HepG2 (cell line): ENCODE measurements around the gene AKR1B15. TPM values are rescaled to one million over a fixed set of nuclear protein-coding genes. Genes with fewer than 3 reads are reported as not detected.
"Not testable (repeated sequence)": the region's sequence is repeated elsewhere in the genome, so short reads cannot be mapped to it uniquely, and the experiment has no call there.

Experiments
- ATAC-seq: fragments of 200-7000 bp; cut with Tn5 transposase; 3 replicates; pipeline ENCODE4 v1.9.1; 2020; ENCODE audit warnings: mild to moderate bottlenecking, moderate library complexity
- BruUV-seq: library from RNA; stranded (reverse); fragments of 400-500 nt; replicated peaks from 2 replicates; lab custom pipeline; 2021; lab: Mats Ljungman, UMichigan
- CTCF ChIA-PET: fragments of 300-600 bp; formaldehyde crosslinking; extraction: SDS; loops from one replicate; lab custom pipeline; 2021; ENCODE audit warnings: low total read pairs, inconsistent platforms, low intra/inter-chr PET ratio; lab: Yijun Ruan, JAX
- POLR2A ChIA-PET: fragments of 350-600 bp; sonication (Branson Sonifier 250); formaldehyde crosslinking; loops from one replicate; lab custom pipeline; 2020; ENCODE audit warnings: antibody characterized with exemption, inconsistent platforms; lab: Yijun Ruan, JAX
- DNase-seq: peaks from one replicate; pipeline ENCODE4 v3.0.0-alpha.2; 2015; ENCODE audit warnings: low spot score
- FAIRE-seq: peaks from 3 replicates; lab custom pipeline; 2011; peaks lifted over from hg19 to GRCh38; lab: Jason Lieb, UNC
- H2AFZ ChIP-seq: one replicate; pipeline ENCODE4 v1.6.1; 2011; ENCODE audit warnings: low read length, inconsistent platforms
- H3K27ac ChIP-seq: fragments of 300-600 bp; 3 replicates; pipeline ENCODE4 v1.8.0; 2011; ENCODE audit warnings: mixed run types, mild to moderate bottlenecking, mixed read lengths, low read length, inconsistent platforms; ENCODE audit not compliant: insufficient read depth; ENCODE audit errors: extremely low read length
- H3K27me3 ChIP-seq, 2 experiments: fragments of 200-600 bp in 1 of 2; 2 replicates in 1 of 2; 3 replicates in 1 of 2; pipeline versions ENCODE4 v1.6.0 to v1.8.0; 2011; ENCODE audit warnings: low read length in 2 of 2, mild to moderate bottlenecking in 2 of 2, moderate library complexity in 2 of 2, inconsistent platforms in 1 of 2; ENCODE audit not compliant: insufficient read depth in 2 of 2, control insufficient read depth in 1 of 2
- H3K36me3 ChIP-seq, 2 experiments: fragments of 200-600 bp in 1 of 2; replicated peaks in 1 of 2; 2 replicates in 1 of 2; 3 replicates in 1 of 2; pipeline versions ENCODE4 v1.5.1 to v1.8.0; 2011; ENCODE audit warnings: low read length in 2 of 2, inconsistent platforms in 1 of 2; ENCODE audit not compliant: insufficient read depth in 2 of 2, control insufficient read depth in 1 of 2
- H3K4me1 ChIP-seq: 2 replicates; pipeline ENCODE4 v1.5.1; 2012; ENCODE audit warnings: low read length, inconsistent platforms; ENCODE audit not compliant: insufficient read depth
- H3K4me2 ChIP-seq: 2 replicates; pipeline ENCODE4 v1.6.0; 2011; ENCODE audit warnings: low read depth, low read length, inconsistent platforms
- H3K4me3 ChIP-seq, 3 experiments: fragments of 200-600 bp in 1 of 3; sonication (generic), shearing (Covaris generic) in 1 of 3; replicated peaks in 1 of 3; 2 replicates each; pipeline ENCODE4 v1.5.1; 2011 to 2016; ENCODE audit warnings: low read length in 3 of 3, inconsistent platforms in 2 of 3, low read depth in 2 of 3, mild to moderate bottlenecking in 2 of 3, control low read depth in 1 of 3, mixed read lengths in 1 of 3; ENCODE audit not compliant: insufficient read depth in 1 of 3
- H3K79me2 ChIP-seq: one replicate; pipeline ENCODE4 v1.6.1; 2011; ENCODE audit warnings: low read length, inconsistent platforms; ENCODE audit not compliant: insufficient read depth
- H3K9ac ChIP-seq: 2 replicates; pipeline ENCODE4 v1.6.0; 2011; ENCODE audit warnings: mild to moderate bottlenecking, low read depth, low read length, inconsistent platforms; ENCODE audit not compliant: insufficient read depth
- H3K9me3 ChIP-seq: 2 replicates; pipeline ENCODE4 v1.5.1; 2012; ENCODE audit warnings: mild to moderate bottlenecking, low read length
- H4K20me1 ChIP-seq: 2 replicates; pipeline ENCODE4 v1.6.0; 2011; ENCODE audit warnings: inconsistent platforms, mild to moderate bottlenecking, low read length, moderate library complexity; ENCODE audit not compliant: insufficient read depth
- KDM5B ChIP-seq: sonication (generic); formaldehyde crosslinking; IDR thresholded peaks from 2 replicates; pipeline ENCODE4 v1.4.0; 2020; ENCODE audit warnings: missing genetic modification reagents, mild to moderate bottlenecking, borderline replicate concordance
- MLLT10 ChIP-seq: sonication (generic); formaldehyde crosslinking; IDR thresholded peaks from 2 replicates; pipeline ENCODE4 v1.4.0; 2020; ENCODE audit warnings: missing genetic modification reagents
- NCOA1 ChIP-seq: sonication (generic); formaldehyde crosslinking; IDR thresholded peaks from 2 replicates; pipeline ENCODE4 v1.9.0; 2021; ENCODE audit warnings: missing genetic modification reagents
- NCOA5 ChIP-seq: sonication (generic); formaldehyde crosslinking; IDR thresholded peaks from 2 replicates; pipeline ENCODE4 v1.4.0; 2020; ENCODE audit warnings: missing genetic modification reagents
- POLR2G ChIP-seq: fragments of 200-400 bp; formaldehyde crosslinking; IDR thresholded peaks from 2 replicates; pipeline ENCODE4 v1.6.1; 2018; ENCODE audit warnings: mild to moderate bottlenecking, low read depth, low read length, moderate library complexity
- RBFOX2 ChIP-seq: fragments of 200-400 bp; formaldehyde crosslinking; IDR thresholded peaks from 2 replicates; pipeline ENCODE4 v1.6.1; 2017; ENCODE audit warnings: low read depth, mild to moderate bottlenecking, low read length
- SMAD9 ChIP-seq: sonication (generic); formaldehyde crosslinking; IDR thresholded peaks from 2 replicates; pipeline ENCODE4 v1.5.1; 2020; ENCODE audit warnings: mild to moderate bottlenecking, missing genetic modification reagents
- TOE1 ChIP-seq: sonication (generic); formaldehyde crosslinking; IDR thresholded peaks from 2 replicates; pipeline ENCODE4 v1.4.0; 2020; ENCODE audit warnings: mild to moderate bottlenecking, missing genetic modification reagents
- USF2 ChIP-seq, 2 experiments: sonication (generic) in 1 of 2; formaldehyde crosslinking in 1 of 2; IDR thresholded peaks; 2 replicates each; pipeline versions ENCODE4 v1.5.1 to v1.6.1; 2011 to 2020; ENCODE audit warnings: borderline replicate concordance in 1 of 2, low read depth in 1 of 2, low read length in 1 of 2, mild to moderate bottlenecking in 1 of 2, missing genetic modification reagents in 1 of 2, moderate library complexity in 1 of 2
- ZC3H4 ChIP-seq: sonication (generic); formaldehyde crosslinking; IDR thresholded peaks from 2 replicates; pipeline ENCODE4 v1.4.0; 2020; ENCODE audit warnings: missing genetic modification reagents, borderline replicate concordance
- ZNF432 ChIP-seq: sonication (generic); formaldehyde crosslinking; IDR thresholded peaks from 2 replicates; pipeline ENCODE4 v1.5.0; 2020; ENCODE audit warnings: missing genetic modification reagents, mild to moderate bottlenecking, borderline replicate concordance
- ZNF572 ChIP-seq: sonication (generic); formaldehyde crosslinking; IDR thresholded peaks from 2 replicates; pipeline ENCODE4 v1.5.1; 2020; ENCODE audit warnings: mild to moderate bottlenecking, missing genetic modification reagents
- ZSCAN29 ChIP-seq: sonication (generic); formaldehyde crosslinking; conservative IDR thresholded peaks from 2 replicates; pipeline ENCODE4 v1.4.0; 2020; ENCODE audit warnings: mild to moderate bottlenecking, missing genetic modification reagents
- WGBS: methylation state at CpG from one replicate; pipeline ENCODE4 v1.1.6; 2017; ENCODE audit warnings: low lambda C conversion rate; 5-methylcytosine and 5-hydroxymethylcytosine counted together
- in situ Hi-C: cut with HindIII; loops from 2 replicates; pipeline ENCODE4 v1.10.0; 2017; ENCODE audit warnings: low pct_unique_long_range_greater_than_20kb; ENCODE audit not compliant: extremely low pct_ligation_motif_present
- intact Hi-C: fragments of 100-400 bp; cut with micrococcal nuclease; formaldehyde crosslinking; loops from one replicate; pipeline ENCODE4 v1.10.0; 2022; ENCODE audit not compliant: unreplicated experiment
- polyA plus RNA-seq, 8 experiments: library from polyadenylated mRNA; depleted of rRNA in 3 of 8; stranded (reverse) in 7 of 8; unstranded in 1 of 8; fragments of >200 nt; fragmentation: Illumina TruSeq in 4 of 8; extraction: Trizol in 4 of 8; gene quantifications; 2 replicates each; pipeline versions ENCODE4 v1.2.1 to v1.2.3, GENCODE V29; 2011 to 2016; ENCODE audit warnings: low read depth in 4 of 8, missing spikeins in 1 of 8, mixed read lengths in 1 of 8; ENCODE audit not compliant: insufficient read depth in 1 of 8
- total RNA-seq, 5 experiments: library from RNA; depleted of rRNA; stranded (reverse); fragments of >200 nt; fragmentation: Illumina TruSeq; extraction: Trizol; gene quantifications; 2 replicates each; pipeline ENCODE4 v1.2.3, GENCODE V29; 2016; ENCODE audit warnings: low read depth in 1 of 5

Gene AKR1B15
- total and polyA plus RNA-seq, 2 of the 13 experiments (the other 11 are each of a cell fraction or from before 2014, with no cell fraction given), result 0.77 TPM; not detected in 1

GRCh38 chr7:134537273-134537781 lies 11.6 kb upstream of the AKR1B15 start:
- H3K9me3 ChIP-seq, H3K27ac ChIP-seq, CTCF ChIA-PET, FAIRE-seq, H3K79me2 ChIP-seq, H3K4me2 ChIP-seq, H3K27me3 ChIP-seq, DNase-seq, in situ Hi-C loops, BruUV-seq, ATAC-seq, H3K36me3 ChIP-seq, H3K4me3 ChIP-seq, H3K9ac ChIP-seq, H2AFZ ChIP-seq, POLR2A ChIA-PET, H4K20me1 ChIP-seq, H3K4me1 ChIP-seq, intact Hi-C loops: not testable (repeated sequence)
- TF ChIP-seq POLR2G (0 out of 2 replicates have a peak, but pooled peaks have one; percentile 9), RBFOX2 (peak; percentile 37; the same call in 1 of the 2 replicates)
- WGBS, result 91% methylated on average over 5 of the region's 5 CpGs

- Histone ChIP-seq H3K4me1 (no peaks in the 10 kb centered on the region), H3K79me2 (no peaks in the 10 kb centered on the region), H3K4me2 (no peak overlapping the region), H3K36me3 (0 out of 5 replicates have a peak, but pooled peaks cover 0 to 3% of the 10 kb centered on the region in 2 experiments), H2AFZ (no peak overlapping the region), H3K9ac (no peak overlapping the region), H3K4me3 (no peak overlapping the region), H4K20me1 (no peaks in the 10 kb centered on the region), H3K9me3 (no peaks in the 10 kb centered on the region), H3K27ac (no peak overlapping the region), H3K27me3 (no peaks in the 10 kb centered on the region)
- intact Hi-C loops, result no loop called here
- POLR2A ChIA-PET, result no interaction called here
- DNase-seq, result no peak
- FAIRE-seq, result no peak
- 79% methylated on average over 6 of the region's 6 CpGs for WGBS
- BruUV-seq, result no TSS peak
- no peak for ATAC-seq
- CTCF ChIA-PET, result no interaction called here
- in situ Hi-C loops, result no loop called here
- TF ChIP-seq NCOA1 (no peak), USF2 (IDR thresholded peaks at IDR 0.05; ENCODE audit: low read depth, low read length) (no peak), USF2 (CRISPR knock-in tag; IDR thresholded peaks at IDR 0.05; ENCODE audit: borderline replicate concordance) (no peak), NCOA5 (CRISPR knock-in tag) (no peak), KDM5B (CRISPR knock-in tag) (no peak), ZNF432 (CRISPR knock-in tag) (no peak), ZSCAN29 (CRISPR knock-in tag) (no peak), SMAD9 (CRISPR knock-in tag) (no peak), ZC3H4 (no peak), TOE1 (no peak), MLLT10 (CRISPR knock-in tag) (no peak), ZNF572 (CRISPR knock-in tag) (no peak)
Observed at GRCh38 chr7:134539380-134540004, 9.4 kb upstream of the AKR1B15 start.
